ENCODE results near the gene GLIS1.
A peak's percentile ranks its signal among the peaks of the same experiment; 100 is the strongest.

GLIS1 gene

DNA sequence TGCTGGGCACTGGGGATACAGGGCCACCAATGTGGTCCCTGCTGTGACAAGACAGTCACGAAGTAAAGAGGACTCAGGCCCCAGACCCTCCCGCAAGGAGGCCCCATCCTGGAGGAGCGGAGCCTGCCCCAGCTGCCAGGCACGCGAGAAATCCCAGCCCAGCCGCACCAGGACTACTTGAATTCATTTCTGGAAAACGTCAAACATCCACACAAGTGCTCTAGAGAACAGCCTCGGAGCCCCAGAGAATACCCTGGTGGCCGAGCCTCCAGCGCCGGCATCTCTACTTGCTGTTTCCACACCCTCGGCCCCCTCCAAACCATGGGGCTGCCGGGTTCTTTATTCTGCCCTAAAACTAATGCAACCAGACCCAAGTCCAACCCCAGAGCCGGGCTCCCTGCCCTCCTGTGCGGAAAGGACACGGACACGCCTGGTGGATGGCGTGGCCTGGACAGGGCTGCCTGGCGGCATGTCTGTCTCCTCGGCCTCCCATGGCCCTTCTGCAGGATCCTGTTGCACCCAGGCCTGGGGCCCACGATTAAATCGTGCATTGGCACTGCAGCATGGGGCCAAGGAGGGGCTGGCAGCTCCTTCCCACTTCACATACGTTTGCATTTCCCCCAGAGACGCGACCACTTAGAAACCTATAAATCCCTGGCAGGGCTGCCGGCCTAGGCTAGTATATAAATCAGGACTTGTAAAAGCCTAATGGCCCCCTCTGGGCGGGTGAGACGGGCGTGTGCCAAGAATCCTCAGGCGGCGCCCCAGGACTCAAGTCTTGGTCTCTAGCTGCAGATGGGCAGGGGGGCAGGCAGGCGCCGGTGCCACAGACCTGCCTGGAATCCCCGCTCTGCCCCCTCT is 238.5 kb downstream of the GLIS1 start:
- TF ChIP-seq, protein P1, sequence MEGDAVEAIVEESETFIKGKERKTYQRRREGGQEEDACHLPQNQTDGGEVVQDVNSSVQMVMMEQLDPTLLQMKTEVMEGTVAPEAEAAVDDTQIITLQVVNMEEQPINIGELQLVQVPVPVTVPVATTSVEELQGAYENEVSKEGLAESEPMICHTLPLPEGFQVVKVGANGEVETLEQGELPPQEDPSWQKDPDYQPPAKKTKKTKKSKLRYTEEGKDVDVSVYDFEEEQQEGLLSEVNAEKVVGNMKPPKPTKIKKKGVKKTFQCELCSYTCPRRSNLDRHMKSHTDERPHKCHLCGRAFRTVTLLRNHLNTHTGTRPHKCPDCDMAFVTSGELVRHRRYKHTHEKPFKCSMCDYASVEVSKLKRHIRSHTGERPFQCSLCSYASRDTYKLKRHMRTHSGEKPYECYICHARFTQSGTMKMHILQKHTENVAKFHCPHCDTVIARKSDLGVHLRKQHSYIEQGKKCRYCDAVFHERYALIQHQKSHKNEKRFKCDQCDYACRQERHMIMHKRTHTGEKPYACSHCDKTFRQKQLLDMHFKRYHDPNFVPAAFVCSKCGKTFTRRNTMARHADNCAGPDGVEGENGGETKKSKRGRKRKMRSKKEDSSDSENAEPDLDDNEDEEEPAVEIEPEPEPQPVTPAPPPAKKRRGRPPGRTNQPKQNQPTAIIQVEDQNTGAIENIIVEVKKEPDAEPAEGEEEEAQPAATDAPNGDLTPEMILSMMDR (IDR thresholded peaks at IDR 0.05; ENCODE audit: low read depth, low read length, missing control alignments): no peak
- DNase-seq: no peak
- Histone ChIP-seq H3K27me3 (replicated peaks) (peaks cover 5% of the 10 kb centered on the region), H3K4me3 (ENCODE audit: low read depth, low read length) (no peak overlapping the region), H3K27ac (no peak overlapping the region), H3K36me3 (replicated peaks) (no peaks in the 10 kb centered on the region)
- in situ Hi-C loops (cut with HindIII; ENCODE audit: low pct_ligation_motif_present, low sequenced_read_pairs): no loop called here

DNA sequence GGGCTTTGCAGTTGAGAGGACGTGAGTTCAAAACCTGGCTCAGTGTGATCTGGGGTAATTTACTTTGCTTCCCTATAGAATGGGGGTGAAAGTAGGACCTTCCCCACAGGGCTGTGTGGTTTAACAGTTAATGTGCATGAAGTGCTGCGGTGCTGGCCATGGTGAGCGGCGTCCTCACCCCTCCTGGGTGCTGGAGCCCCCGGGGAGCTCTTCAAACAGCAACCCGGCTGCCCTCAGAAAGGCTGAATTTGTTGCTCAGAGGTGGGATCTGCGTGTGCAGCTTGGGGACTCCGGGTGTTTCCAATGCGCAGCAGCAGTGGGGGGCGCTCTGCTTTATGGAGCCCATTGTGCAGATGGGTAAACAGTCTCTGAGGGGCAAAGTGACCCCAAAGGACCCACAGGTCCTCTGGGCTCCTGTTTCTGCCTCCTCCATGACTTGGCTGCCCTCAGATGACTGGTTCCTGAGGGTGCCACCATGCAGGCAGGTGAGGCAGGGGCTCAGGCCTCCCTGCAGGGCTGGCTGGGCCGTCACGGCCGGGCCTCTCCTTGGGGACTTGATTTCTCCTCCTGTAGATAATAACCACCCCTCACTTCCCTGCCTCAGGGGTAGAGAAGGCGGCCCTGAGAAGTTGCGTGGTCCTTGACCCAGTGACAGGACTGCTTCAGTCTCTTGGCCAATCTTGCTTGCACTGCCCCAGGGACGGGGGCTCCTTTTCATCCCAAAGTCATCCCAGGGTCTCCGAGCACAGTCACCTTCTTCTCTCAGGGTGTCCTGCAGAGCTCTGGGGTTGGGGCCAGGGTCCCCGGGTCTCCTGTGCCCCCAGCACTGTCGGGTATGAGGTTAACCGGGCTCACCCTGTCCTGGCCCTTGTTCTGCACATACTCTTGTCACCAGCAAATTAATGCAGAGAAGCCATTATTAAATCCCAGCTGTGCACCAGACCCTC is 239.4 kb downstream of the GLIS1 start:
- DNase-seq: no peak
- TF ChIP-seq, protein P1 (IDR thresholded peaks at IDR 0.05; ENCODE audit: low read depth, low read length, missing control alignments): no peak
- in situ Hi-C loops (cut with HindIII; ENCODE audit: low pct_ligation_motif_present, low sequenced_read_pairs): no loop called here
- Histone ChIP-seq H3K27ac (no peak overlapping the region), H3K27me3 (replicated peaks) (peaks cover 5% of the 10 kb centered on the region), H3K36me3 (replicated peaks) (no peaks in the 10 kb centered on the region), H3K4me3 (ENCODE audit: low read depth, low read length) (no peak overlapping the region)

DNA sequence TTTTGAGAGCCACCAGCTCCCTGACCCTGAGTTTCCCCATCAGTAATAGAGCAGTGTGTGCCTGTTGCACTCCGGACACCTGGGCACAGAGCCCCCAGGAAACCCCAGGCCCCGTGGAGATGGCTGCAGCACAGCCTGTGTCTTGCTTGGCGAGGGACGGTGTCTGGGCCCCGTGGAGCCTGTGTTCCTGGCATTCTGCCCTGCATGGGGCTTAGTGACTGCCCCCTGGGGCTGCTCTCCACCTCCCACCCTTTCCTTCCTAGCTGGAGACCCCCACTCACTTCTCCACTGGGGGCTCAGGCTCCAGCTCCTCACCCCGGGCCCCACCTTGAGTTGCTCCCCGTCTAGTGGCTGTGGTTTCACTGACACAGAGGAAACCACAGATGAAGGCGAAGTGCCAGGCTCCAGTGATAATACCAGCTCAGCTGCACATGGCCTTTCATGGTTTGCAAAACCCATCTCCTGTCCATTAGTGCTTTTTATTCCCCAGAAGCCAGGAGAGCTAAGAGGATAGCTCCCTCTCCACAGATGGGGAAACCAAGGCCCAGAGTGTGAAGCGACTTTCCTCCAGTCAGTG is 240.3 kb downstream of the GLIS1 start:
- TF ChIP-seq, protein P1 (IDR thresholded peaks at IDR 0.05; ENCODE audit: low read depth, low read length, missing control alignments): no peak
- Histone ChIP-seq H3K27me3 (replicated peaks) (peaks cover 5% of the 10 kb centered on the region), H3K36me3 (replicated peaks) (no peaks in the 10 kb centered on the region), H3K27ac (no peak overlapping the region), H3K4me3 (ENCODE audit: low read depth, low read length) (no peak overlapping the region)
- peak; percentile 21 for DNase-seq
- in situ Hi-C loops (cut with HindIII; ENCODE audit: low pct_ligation_motif_present, low sequenced_read_pairs): no loop called here

DNA sequence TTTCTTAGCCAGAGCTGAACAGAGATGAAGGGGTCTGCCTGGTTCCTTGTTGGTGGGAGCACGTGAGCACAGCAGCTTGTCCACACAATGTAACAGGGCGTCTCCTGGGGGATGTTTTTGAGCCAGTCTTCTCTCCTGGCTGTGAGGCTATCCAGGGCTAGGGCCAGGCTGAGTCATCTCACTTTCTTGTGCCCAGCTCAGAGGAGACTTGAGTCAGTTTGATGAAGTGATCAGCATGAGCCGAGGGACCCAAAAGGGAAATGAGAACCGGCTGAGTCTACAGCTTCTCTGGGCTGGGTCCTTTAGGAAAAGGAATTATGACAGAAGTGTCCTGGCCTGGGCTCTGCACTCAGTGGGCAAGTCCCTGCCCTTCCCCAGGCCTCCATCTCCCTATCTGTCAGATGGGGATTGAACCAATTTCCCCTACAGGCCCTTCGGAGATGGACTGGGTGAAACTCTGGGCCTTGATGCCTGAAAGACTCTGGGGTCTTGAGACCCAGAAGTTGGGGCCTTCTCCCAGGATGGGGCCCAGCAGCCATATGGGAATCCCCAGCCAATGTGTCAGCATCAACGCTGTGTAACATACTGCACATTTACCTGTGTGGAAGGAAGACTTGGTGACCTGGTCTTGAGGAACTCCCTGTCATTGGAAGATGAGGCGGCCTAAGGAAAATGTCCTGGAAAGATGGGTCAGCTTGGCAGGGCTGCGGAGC is 243.2 kb downstream of the GLIS1 start:
- peaks cover 5% of the 10 kb centered on the region for H3K27me3 ChIP-seq (replicated peaks)
- DNase-seq: no peak
- in situ Hi-C loops (cut with HindIII; ENCODE audit: low pct_ligation_motif_present, low sequenced_read_pairs): no loop called here

DNA sequence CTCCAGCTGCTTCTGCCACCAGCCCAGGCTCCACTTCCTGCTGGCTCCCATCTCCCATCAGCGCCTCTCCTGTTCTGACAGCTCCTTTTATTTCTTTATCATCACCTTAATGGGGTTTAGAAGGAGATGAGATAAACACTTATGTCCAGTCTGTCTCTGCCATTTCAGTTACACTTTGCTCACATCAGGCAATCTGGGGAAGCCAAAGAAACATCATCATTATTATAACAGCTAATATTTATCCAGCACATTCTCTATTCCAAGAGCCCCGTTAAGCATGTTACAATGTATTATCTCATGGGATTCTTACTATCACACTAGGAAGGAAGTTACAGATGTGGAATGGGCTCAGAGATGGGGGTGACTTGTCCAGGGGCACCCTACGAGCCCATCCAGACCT is 248.6 kb downstream of the GLIS1 start:
- no peak overlapping the region for H3K4me3 ChIP-seq (ENCODE audit: low read depth, low read length)
- in situ Hi-C loops (cut with HindIII; ENCODE audit: low pct_ligation_motif_present, low sequenced_read_pairs): no loop called here
- H3K27ac ChIP-seq: no peak overlapping the region
- TF ChIP-seq, protein P1 (IDR thresholded peaks at IDR 0.05; ENCODE audit: low read depth, low read length, missing control alignments): no peak
- H3K36me3 ChIP-seq (replicated peaks): no peaks in the 10 kb centered on the region
- peaks cover 13% of the 10 kb centered on the region for H3K27me3 ChIP-seq (replicated peaks)
- no peak for DNase-seq

More for the DNA sequence above, 243.2 kb downstream of the GLIS1 start:
- H3K36me3 ChIP-seq (replicated peaks): no peaks in the 10 kb centered on the region
- H3K4me3 ChIP-seq (ENCODE audit: low read depth, low read length): no peak overlapping the region
- TF ChIP-seq, protein P1 (IDR thresholded peaks at IDR 0.05; ENCODE audit: low read depth, low read length, missing control alignments): no peak
- H3K27ac ChIP-seq: no peak overlapping the region
